Activated CD8-positive, alpha-beta memory T cell treated with anti-CD3 and anti-CD28 coated beads, Interleukin-2, amount 50 U/mL, for 4 hours (primary cell): Measurements from ENCODE around the gene CEP43.

ENCODE experiments used
- DNase-seq: peaks from one replicate; pipeline ENCODE4 v3.0.0-alpha.2; 2020

Gene CEP43

DNA sequence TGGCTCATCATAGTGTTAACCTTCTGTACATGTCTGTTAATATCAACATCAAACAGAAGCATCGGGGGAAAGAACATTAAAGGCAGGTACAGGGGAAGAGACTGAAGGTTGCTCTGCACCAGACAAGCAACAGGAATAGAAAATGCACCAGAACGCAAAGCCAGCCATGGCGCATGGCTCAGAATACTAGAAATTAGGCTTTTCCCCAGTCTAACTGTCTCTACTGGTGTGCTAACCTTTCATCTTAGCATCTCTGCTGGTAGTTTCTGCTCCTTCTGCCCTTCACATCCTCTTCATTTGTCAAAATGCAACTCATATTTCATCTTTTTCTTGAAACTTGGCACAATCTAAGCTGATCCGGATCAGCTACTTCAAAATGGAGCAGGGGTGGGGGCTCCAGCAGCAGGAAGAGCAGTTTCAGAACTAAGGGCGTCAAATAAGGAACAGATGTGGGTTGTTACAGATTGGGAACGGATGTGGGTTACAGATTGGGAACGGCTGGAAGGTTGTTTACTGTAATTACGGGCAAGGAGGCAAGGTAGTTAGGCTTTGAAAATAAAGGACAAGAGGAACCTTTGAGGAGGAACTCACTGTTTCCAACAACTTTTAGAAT is 29.7 kb upstream of the CEP43 start:
- DNase-seq = no peak

DNA sequence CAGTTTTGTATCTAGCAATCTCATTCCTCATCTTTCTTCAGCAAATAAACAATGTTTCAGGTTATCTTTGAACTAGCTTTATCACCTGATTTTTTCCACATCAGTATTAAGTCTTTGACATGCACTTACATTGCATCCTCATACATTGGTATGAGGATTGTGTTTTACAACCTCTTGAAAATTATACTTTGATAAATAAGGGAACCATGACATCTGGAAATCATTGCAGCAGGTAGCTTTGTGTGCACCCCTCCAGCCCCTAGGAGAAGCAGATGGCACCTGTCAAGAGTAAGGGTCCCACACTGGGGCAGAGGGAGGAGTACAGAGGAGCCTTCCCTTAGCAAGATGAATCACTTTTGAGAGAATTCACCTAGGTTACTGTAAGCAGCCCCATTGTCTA is 29.1 kb upstream of the CEP43 start:
- no peak for DNase-seq

DNA sequence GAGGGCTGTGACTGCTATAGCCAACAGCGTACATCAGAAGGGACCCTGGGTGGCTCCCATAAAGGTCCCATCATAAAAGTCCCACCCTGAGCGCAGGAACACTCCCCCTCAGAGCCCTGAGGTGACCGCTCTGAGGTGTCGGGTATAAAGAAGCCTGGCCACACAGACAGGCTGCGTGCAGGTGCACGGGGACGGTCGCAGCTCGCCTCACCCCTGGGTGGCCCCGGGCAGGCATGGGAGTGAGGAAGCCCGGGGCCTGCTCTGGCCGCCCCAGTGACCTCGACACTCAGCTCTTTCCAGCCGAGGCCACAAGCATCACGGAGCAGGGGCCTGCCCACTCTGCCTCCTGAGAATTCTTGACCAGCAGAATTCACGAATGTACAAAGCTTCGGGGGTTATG is 28.4 kb upstream of the CEP43 start:
- DNase-seq = no peak

DNA sequence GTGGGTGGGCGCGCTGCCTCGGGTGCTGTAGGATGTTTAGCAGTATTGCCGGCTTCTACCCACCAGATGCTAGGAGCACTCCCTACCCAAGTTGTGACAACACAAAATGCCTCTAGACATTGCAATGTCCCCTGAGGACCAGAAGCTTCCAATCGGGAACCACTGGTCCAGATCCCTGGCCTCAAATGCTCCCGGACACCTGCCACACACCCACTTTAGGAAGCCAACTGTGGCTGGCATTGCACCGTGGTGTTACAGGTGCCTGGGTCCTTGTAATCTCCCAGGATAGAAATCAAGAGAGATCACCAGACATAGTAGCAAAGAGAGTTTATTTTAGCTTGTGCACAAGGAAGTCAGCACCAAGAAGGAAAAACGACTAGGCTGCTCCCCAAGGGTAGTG is 27.9 kb upstream of the CEP43 start:
- DNase-seq = no peak

DNA sequence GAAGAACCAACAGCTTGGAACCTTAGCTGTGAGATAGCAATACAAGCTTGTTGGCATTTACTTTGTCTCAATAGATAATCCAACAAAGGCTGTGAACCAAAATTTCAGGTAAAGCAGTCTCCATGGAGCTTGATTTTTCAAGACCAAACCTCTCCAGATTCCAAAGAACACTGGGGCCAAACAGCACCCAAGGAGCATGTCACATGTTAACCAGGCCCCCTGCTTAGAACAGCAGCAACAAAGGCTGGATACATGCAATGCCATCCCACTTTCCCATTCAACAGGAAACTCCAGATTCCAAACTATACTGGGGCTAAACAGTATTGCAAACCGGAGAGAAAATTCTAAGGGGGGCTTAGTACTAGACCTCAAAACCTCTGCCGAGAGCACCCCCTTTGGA is 27.1 kb upstream of the CEP43 start:
- no peak for DNase-seq

DNA sequence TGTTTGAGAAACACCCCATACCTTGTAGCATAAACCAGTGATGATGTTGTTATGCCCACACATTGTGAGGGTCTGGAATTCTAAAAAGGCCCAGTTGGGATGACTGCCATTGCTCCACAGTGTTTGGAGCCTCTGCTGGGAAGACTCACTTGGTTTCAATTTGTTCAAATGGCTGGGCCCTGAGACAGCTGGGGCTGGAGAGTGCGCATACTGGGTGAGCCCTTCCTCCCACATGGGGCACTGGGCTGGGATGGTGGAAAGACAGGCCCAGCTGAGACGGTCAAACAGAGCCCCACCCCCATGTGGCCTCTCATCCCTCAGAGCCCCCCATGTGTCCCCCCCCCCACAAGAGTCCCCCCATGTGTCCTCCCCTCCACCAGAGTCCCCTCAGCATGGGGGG is 22.6 kb upstream of the CEP43 start:
- no peak for DNase-seq

DNA sequence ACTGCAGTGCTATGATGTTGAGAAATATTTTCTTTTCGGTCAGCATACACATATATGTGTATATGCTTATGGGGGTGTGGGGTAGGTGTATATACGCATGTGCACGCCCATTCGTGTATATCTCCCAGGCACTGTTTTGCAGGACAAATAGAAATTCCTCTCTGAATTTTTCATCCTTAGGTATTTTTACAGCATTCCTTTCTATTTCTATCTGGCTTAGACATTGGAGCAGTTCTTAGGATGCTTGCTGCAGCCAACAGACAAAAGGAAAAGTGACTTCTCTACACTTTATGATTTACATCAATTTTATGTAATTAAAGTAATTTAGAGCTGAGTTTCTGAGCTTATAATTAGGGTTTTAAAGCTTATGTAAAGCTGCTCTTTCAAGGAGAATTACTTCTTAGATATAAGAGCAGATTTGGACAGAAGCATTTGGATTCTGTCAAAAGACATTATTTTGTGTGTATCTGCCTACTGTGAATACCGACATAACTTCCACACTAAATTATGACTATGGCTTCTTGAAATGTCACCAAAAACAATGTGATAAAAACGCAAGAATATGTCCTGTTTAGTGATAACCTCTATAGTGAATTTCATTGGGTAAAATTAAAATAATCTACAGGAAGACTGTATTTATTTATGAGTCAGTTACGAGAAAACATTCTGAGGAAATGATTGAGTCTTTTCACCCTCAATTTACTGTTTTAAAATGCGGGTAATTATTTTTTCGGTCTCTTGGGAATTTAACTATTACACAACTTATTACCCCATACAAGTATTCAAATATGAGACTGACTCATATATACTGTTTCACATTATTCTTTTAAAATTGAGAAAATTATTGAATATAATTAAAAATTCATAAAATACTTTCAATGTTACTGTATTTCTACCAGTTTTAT is 21.3 kb upstream of the CEP43 start:
- no peak for DNase-seq

DNA sequence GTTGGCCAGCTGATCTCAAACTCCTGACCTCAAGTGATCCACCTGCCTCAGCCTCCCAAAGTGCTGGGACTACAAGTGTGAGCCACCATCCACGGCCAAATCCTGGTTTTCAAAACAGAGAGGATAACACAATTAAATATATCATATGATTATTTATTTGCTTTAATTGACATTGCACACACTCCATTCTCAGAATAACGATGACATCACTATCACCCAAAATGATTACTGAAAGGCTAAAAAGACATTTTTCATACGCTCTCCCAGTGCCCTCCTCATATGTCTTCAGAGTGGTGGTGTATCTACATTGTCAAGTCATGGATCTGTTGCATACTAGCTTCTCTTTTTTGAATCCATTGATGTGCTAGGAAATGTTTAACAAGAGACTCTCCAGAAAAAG is 18.5 kb upstream of the CEP43 start:
- DNase-seq = no peak

DNA sequence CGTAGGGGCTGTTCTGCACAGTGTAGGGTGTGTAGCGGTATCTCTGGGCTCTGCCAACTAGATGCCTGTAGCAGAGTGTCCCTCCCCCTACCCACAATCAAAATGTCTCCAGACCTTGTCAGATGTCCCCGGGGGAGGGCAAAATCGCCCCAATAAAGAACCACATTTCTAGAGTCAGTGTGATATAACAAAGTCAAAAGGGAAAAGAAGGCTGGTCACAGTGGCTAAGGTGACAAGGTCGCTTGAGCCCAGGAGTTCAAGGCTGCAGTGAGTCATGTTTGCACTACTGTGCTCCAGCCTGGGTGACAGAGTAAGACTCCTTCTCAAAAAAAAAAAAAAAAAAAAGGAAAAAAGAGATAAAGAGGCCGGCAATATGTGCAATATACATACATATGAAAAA is 11.7 kb upstream of the CEP43 start:
- DNase-seq = no peak

DNA sequence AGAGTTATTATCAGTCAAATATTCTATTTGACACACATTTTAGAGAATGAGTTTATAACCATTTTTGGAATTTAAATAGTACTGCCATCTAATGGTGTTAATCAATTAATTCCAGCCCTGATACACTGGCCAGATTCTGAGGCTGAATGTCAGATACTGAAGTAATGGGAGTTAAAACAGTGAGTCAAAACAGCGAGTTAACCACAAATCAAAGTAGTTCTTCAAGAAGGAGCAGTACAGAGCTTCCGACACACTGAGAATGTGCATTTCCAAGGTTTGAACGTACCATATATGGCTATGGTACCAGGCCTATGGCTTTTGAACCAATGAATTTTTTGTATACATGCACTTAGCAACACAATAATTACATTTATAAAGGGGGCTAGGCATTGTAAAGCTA is 11.3 kb upstream of the CEP43 start:
- no peak for DNase-seq

DNA sequence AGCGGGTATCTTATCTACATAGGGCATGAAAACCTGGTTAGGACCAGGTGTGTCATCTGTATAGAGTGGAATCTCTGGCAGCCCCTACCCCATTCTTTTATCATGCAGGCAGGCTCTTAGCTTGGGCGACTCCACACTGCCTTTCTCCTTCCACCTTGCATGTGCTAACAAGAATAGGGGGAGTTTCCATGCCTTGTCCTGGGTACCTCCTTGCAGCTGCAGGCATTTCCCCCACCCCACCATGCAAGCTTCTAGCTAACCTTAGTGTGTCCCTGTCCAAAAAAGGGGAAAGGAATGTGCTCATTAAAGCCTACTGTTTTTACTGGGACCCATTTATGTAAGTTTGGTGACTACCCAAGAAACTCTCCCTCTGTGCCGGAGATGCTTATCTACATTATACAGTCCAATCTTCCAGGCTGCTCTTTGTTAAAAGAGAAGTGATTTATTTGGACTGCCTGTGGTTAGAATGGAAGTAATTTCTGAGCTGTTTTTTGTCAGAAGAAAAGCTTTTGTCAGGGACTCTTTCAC is 10.5 kb upstream of the CEP43 start:
- no peak for DNase-seq

DNA sequence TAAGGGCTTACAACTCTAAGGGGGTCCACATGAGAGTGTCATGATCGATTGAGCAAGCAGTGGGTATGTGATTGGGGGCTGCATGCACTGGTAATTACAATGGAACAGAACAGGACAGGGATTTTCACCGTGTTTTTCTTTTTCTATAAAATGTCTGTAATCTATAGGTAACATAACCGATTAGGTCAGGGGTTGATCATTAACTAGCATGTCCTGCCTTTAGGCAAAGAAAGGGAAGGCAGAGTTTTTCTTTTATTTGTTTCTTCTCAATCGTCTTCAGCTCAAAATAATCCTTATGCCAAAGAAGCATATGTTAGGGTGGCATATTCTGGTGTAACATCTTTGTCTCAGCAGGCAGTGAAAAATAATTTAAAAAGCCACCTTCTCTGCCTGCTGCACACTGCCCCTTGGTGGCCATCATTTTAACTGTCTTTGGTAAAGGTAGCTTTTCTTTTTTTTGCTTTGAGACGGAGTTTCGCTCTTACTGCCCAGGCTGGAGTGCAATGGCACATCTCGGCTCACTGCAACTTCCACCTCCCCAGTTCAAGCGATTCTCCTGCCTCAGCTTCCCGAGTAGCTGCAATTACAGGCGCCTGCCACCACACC is 9.7 kb upstream of the CEP43 start:
- DNase-seq = peak; percentile 44

DNA sequence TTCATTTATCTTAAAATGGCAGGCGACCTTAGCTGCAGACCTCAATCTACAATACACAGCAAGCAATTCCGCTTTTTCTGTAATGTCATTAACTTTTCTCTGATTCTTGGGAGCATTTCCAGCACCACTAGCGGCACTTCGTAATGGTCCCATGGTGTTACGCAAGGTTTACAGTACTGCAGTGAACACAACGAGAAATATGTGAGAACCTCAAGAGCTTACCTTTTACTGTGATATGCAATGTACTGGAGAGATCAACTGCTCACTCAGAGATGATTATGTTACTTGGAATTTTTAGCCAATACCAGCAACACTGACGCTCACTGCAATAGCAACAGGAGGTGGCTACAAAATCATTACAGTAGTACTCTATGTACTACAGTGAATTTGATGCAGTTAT is 2.8 kb upstream of the CEP43 start:
- no peak for DNase-seq

DNA sequence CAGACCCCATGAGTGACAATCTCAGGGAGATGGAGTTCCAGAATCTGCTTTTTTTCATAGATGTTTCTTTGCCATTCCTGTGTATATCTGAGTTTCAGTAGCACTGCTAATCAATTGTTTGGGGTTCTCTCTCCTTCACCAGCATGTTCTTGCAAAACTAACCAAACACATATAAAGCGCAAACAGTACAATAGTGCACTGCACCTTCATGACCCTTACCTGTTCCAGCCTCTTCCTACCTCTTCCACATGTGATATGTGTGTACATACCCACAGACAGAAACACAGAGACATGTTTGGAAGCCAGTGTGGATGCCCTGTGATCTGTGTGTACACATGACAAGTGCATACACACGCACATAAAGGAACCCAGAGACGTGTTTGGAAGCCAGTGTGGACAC is 1.8 kb upstream of the CEP43 start:
- DNase-seq = no peak

DNA sequence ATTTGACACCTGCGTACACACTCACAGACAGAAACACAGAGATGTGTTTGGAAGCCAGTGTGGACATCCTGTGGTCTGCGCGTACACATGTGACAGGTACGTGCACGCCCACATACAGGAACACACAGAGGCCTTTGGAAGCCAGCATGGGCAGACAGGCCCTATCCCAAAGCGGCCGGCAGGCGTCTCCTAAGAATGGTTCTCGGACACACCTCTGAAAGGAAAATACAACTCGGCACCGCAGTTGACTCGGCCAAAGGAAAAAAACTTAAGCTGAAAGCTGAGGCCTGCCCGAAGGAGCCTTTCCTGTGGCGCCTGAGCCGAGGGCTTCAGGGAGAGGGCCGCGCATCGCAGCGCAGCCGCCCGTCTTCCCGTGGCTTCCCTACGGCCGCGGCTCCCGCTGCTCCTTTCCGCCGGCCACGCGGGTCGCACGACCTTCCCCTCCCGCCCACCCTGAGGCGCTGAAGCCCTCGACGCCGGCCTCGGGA is 1.4 kb upstream of the CEP43 start:
- DNase-seq = peak; percentile 22

DNA sequence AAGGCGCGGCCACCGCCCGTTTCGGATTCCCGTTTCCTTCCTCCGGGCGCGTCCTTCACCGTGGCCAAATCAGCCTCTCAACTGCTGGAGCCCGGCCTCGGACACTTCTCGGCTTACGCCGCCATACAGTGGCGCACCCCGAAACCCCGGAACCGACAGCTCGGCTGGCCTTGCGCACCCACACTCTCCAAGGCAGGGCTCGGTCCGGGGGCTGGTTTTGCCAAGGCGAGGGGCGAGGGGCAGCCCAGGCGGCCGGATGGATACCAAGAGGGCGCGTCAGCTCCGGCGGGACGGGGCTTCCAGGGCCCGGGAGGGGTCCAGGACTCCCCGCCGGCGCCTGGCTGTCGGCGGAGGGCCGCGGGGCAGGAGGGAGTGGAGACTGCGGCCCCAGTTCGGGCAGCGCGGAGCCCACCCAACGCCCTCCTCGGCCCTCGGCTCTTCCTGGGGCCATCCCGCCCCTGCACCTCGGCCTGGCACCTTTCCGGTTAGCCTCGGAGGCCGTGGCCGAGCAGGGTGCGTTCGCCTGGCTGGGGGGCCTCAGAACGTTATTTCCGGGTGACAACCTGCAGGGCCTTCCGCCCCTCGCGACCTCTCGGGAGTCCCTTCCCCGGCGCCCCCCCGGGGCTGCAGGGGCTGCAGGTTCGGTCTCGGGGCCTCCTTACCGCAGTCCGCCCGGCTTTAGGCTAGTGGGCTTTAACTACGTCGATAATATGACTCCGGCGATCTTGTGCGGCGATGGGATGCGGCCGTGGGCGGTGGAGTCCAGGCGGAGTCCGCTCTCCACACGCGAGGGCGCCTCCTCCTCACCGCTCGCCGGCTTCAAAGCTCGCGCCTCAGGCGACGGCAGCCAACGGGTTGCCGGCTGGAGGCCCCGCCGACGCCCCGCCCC is 697 bp upstream of the CEP43 start:
- DNase-seq = peak; percentile 21

DNA sequence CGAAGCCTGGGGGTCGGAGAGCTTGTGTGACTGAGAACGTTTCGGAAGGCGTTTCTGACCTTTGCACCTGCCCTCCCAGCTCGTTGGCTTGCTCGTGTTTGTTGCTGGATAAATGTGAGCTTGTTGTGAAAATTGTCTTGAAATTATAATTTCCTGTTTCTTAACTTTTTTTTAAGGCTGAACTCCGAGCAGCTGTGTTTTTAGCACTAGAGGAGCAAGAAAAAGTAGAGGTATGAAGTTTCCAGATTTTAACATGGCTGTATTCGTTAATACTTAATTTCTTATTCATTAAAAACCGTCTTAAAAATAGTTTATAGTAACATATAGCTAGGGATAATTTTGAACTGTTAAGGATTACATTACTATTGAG is 672 bp downstream of the CEP43 start:
- DNase-seq = no peak

DNA sequence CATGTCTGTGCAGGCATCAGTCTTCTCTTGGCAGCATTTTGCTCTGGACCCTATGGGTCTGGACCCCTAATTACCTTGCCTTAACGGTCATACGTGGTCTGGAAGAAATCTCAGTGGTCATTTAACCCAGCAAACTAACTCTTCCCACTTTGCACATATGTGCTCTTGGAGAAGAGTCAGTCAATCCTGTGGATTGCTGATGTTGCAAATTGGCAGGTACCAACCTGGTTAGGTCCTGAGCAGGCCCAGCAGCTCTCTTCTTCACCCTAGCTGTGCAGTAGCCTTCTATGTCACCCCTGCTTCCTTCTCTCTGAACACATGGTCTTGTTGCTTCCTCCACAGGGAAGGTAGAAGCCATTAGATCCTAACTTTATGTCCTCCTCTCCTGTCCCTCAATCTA is 1.6 kb downstream of the CEP43 start:
- no peak for DNase-seq

DNA sequence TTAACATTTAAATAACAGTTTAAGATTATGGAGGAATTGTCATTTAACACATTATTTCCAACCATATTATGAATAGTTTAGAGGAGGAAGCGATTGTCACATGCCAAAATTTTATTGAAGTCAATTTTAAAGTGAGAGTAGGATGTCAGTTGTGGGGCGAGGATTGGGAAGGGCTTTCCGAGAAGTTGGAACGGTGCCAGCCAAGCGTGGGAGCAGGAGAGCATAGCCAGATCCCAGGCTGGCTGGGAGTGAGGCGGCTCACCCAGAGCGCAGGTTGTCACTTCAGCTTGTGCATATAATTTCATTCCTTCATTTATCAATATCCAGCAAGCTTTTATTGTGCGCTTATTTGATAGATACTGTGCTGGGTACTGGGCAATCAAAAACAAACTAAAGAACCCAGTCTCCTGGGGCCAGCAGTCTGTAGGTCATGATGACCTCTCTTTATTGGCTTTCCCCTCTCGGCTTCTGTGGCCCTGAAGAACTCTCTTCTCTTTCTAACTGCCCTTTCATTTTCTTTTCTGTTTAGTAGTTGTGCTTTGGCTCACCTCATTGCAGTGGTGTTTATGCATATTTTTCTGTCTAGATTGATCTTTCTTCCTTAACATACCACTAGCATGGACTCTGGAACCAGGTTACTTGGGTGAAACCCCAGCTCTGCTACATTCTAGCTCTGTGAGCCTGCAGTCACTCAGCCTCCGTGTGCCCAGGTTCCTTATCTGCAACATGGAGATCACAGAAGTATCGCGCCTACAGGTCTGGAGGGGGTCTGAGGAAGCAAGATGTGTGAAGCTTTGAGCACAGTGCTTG is 6.4 kb downstream of the CEP43 start:
- DNase-seq = no peak

DNA sequence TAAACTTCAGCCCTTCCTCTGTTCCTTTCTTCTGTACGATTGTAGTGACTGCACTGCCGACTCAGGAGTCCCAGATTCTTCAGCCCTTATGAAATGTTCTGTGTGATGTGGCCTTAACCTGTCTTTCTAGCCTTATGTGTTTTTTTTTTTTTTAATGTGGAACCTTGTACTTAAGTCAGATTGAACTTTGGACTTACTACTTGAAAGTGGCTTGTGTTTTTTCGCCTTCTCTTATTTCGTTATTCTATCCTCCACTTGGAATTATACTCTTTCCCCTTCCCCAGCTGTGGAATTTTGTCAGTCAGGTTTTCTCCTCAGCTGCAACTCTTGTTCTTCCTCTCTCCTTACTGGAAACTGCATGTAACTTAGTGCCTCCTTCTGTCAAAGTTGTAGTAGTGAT is 8.8 kb downstream of the CEP43 start:
- no peak for DNase-seq

DNA sequence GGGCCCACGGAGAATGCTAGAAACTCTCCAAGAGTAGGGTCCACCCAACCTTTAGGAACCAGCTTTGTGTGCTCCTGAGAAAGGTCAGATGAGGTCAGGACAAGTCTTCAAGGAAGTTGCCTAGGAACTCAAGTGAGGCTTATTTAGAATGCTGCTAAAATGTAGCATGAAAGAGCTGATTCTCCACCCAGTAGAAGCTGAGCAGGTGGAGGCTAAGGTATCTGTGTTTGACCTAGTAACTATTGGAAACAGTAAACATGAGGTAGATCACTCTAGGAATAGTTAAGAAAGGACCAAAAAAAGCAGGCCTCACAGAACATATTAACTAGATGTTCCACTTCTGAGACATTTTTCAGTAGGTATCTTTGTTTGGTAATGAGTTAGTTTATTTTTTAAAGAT is 13.9 kb downstream of the CEP43 start:
- DNase-seq = no peak

DNA sequence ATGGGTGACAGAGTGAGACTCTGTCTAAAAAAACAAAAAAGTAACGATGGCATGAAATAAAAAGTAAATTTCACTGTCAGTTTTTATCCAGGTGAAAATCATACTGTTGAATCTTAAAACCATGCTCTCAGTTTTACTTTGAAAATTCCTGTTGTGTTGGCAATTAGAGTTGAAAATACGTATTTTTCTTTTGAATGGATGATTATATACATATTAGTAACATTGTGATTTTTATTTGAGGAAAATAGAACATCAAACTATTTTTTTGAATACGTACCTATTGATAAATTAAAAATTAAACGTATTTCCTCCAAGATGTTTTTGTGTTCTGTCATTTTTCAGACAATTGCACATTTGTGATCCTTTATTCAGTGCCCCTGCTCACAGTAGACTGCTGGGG is 14.7 kb downstream of the CEP43 start:
- DNase-seq = no peak
